GM10248 (cell line): ENCODE measurements around the gene GAN.
"Not testable (repeated sequence)": the region's sequence is repeated elsewhere in the genome, so short reads cannot be mapped to it uniquely, and the experiment has no call there.

ENCODE experiments used
- CTCF ChIA-PET: fragments of 300-600 bp; sonication (Branson Sonifier 250); formaldehyde crosslinking; extraction: SDS; loops from one replicate; lab custom pipeline; 2021; ENCODE audit warnings: antibody characterized with exemption; lab: Yijun Ruan, JAX
- POLR2A ChIA-PET: fragments of 350-650 bp; sonication (Branson Sonifier 250); formaldehyde crosslinking; extraction: SDS; loops from one replicate; lab custom pipeline; 2020; ENCODE audit warnings: antibody characterized with exemption; lab: Yijun Ruan, JAX
- DNase-seq: peaks from one replicate; pipeline ENCODE4 v3.0.0; 2012; ENCODE audit errors: extremely low spot score
- CTCF ChIP-seq: IDR thresholded peaks from 2 replicates; pipeline ENCODE4 v1.5.1; 2012; ENCODE audit warnings: mild to moderate bottlenecking, low read depth; ENCODE audit errors: extremely low read depth, missing control alignments, control extremely low read depth

Gene GAN

DNA sequence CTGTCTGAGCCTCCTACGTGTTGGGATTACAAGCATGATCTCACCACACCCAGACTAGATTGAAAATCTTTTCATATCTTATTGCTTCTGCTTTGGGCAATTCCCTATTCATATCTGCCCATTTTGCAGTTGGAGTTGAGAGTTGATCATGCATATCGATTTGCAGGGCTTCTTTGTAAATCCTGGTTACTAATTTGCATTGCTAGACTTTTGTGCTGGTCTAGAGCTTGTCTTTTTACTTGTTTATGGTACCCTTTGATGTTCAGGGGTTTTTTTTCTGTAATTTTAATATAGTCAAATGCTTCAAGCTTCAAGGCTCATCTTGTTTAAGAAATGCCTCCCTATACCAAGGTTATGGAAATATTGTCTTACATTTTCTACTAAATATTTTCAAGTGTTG, 106.4 kb downstream of the GAN start:
- ChIA-PET CTCF (no interaction called here), POLR2A (no interaction called here)
- no peak for TF ChIP-seq CTCF
- DNase-seq, result no peak

GRCh38 chr16:81421536-81421935, 106.8 kb downstream of the GAN start:
- ChIA-PET CTCF (no interaction called here), POLR2A (no interaction called here)
- no peak for DNase-seq
- no peak for TF ChIP-seq CTCF

DNA sequence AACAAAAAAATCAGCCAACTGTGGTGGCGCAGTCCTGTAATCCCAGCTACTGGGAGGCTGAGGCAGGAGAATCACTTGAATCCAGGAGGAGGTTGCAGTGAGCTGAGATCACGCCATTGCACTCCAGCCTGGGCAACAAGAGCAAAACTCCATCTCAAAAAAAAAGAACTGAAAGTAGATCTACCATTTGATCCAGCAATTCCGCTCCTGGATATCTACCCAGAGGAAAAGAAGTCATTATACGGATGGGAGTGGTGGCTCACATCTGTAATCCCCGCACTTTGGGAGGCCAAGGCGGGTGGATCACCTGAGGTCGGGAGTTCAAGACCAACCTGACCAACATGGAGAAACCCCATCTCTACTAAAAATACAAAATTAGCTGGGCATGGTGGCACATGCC, 107.4 kb downstream of the GAN start:
- DNase-seq, CTCF ChIA-PET, POLR2A ChIA-PET: not testable (repeated sequence)

GRCh38 chr16:81424771-81425170, 110.0 kb downstream of the GAN start:
- ChIA-PET POLR2A (interaction anchor here (0.6 kb wide), 1 partner anchor 21 kb away, joined by 3 read pairs; no protein-coding TSS in a partner anchor), CTCF (interaction anchor here (0.9 to 1.3 kb wide), 4 partner anchors 10 to 20 kb away, joined by 3 to 4 read pairs (median 3); no protein-coding TSS in a partner anchor)
- DNase-seq, result no peak
- no peak for TF ChIP-seq CTCF

DNA sequence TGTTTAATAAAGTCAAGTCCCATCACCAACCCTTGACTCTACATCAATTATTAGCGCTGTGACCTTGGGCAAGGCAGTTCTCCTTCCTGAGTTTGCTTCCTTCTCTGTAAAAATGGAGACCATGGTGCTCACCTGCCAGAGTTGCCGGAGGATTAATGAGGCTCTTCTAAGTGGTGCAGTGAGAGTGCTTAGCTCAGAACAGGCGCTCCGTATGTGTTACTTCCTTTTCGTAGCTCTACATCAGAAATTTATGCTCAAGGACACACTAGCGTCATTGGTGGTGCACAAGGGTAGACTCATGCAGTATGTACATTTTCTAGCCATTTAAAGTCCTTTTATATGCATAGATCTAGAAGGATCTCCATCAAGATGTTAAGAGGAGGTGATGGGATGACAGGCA, 112.5 kb downstream of the GAN start:
- DNase-seq, result no peak
- ChIA-PET CTCF (interaction anchor here (0.9 to 3.1 kb wide), 3 partner anchors 67 to 312 kb away, joined by 3 to 9 read pairs (median 3); no protein-coding TSS in a partner anchor), POLR2A (no interaction called here)
- no peak for TF ChIP-seq CTCF

GRCh38 chr16:81429045-81429521, 114.3 kb downstream of the GAN start:
- peak; percentile 25 for TF ChIP-seq CTCF

GRCh38 chr16:81431554-81432353, 117.0 kb downstream of the GAN start:
- no peak for DNase-seq
- ChIA-PET POLR2A (no interaction called here), CTCF (interaction anchor here (1.1 to 3.0 kb wide), 3 partner anchors 8 to 66 kb away, joined by 3 to 10 read pairs (median 7); no protein-coding TSS in a partner anchor)
- TF ChIP-seq CTCF, result no peak

More at GRCh38 chr16:81429045-81429521, 114.3 kb downstream of the GAN start:
- POLR2A ChIA-PET, result no interaction called here
- DNase-seq, result no peak
- CTCF ChIA-PET, result interaction anchor here (0.7 to 3.1 kb wide), 11 partner anchors 10 to 307 kb away, joined by 3 to 10 read pairs (median 4); no protein-coding TSS in a partner anchor
